GM10266 (cell line): ENCODE data around the gene SPATA12.

ENCODE experiments used
- DNase-seq: peaks from one replicate; pipeline ENCODE4 v3.0.0; 2012; ENCODE audit errors: extremely low spot score
- TF ChIP-seq, protein P1 (sequence below): IDR thresholded peaks from 2 replicates; pipeline ENCODE4 v1.5.1; 2012; ENCODE audit warnings: mild to moderate bottlenecking, low read depth; ENCODE audit not compliant: control insufficient read depth, insufficient read depth; ENCODE audit errors: missing control alignments

Gene SPATA12

DNA sequence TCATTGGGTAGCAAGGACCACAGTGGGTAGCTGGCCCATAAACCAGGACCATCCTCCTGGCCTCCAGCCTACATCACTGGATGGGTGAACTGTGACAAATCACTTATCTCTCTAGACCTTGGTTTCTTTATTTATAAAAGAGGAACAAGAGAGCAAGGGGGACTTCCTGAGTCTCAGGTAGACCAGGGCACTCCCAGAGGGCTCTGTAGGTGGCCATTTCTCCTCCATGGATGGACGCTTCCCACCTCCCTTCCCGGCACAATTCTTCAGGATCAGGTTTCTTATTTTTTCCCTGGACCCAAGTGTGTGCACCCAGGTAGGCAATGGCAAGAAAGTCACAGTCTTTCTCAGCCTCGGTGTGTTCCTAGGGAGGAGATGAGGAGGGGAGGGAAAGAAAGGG is 41.4 kb upstream of the SPATA12 start:
- peak; percentile 51 for DNase-seq
- TF ChIP-seq, protein P1, sequence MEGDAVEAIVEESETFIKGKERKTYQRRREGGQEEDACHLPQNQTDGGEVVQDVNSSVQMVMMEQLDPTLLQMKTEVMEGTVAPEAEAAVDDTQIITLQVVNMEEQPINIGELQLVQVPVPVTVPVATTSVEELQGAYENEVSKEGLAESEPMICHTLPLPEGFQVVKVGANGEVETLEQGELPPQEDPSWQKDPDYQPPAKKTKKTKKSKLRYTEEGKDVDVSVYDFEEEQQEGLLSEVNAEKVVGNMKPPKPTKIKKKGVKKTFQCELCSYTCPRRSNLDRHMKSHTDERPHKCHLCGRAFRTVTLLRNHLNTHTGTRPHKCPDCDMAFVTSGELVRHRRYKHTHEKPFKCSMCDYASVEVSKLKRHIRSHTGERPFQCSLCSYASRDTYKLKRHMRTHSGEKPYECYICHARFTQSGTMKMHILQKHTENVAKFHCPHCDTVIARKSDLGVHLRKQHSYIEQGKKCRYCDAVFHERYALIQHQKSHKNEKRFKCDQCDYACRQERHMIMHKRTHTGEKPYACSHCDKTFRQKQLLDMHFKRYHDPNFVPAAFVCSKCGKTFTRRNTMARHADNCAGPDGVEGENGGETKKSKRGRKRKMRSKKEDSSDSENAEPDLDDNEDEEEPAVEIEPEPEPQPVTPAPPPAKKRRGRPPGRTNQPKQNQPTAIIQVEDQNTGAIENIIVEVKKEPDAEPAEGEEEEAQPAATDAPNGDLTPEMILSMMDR = no peak

DNA sequence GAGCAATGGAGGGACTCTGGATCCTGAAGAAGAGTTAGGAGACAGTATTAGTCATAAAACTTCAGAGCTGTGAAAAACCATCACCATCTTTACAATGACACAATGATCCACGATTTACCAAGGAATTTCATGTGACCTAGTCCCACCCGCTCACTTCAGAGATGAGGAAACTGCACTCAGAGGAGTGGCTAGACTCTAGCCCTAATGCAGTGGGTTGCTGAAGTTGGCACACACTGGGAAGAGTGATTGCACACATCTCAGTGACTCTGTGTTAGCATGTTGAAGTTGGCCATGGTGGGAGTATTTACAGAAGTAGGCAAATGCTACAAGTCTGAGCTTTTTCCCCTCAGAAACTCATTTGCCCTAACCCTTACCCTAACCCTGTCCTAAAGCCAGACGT is 35.2 kb upstream of the SPATA12 start:
- TF ChIP-seq, protein P1 = no peak

DNA sequence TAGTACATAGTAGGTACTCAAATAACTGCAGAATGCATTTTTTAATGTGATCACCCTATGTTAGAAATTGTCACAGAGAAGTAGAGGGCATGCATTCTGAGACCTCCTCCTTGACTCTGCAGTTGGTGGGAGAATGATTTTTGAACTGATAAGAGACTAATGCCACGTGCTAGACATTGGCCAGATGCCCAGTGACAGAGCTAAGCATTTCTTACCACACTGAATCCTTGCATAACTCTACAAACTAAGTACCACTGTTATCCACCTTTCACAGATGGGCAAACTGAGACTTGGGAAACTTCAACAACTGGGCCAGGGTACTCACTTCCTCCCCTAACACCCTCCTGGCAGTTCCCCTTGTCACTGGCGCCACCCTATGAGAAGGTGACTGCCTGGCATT is 33.5 kb upstream of the SPATA12 start:
- DNase-seq = no peak
- TF ChIP-seq, protein P1 = no peak

More for the DNA sequence above, 35.2 kb upstream of the SPATA12 start:
- no peak for DNase-seq

DNA sequence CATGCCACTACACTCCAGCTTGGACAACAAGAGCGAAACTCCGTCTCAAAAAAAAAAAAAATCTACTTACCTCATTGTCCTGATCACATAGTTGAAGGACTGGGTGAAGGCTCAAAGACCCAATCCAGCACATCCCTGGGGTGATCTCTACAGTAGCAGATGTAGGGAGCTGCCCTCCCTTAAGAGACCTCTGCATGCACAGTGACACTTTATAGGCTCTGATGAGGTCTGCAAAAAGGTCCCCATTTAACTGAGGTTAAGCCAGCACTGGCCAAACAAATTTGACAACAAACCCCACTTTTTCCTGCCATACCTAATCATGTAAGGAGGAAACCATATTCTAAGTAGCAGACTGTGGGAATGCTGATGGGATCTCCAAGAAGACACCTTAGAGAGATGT is 31.1 kb upstream of the SPATA12 start:
- TF ChIP-seq, protein P1 = no peak
- DNase-seq = no peak

DNA sequence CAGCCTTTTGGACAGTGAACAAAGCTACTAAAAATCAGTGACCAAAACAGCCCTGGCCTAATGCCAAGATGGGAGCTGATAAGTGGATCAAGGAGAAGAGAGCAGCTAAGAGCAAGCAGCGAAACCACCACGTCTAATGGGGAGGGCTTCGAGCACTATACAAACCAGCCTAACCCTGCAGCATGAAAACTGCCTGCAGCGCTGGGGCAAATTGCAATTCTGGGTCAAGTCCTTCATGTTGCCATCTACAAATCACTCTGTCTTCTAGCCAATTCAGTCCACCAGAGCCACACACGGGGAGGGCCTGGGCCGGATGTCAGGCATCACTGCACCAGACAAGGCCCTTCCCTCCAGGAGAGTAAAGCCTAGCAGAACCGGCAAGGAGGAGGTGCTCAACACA is 30.5 kb upstream of the SPATA12 start:
- no peak for DNase-seq
- TF ChIP-seq, protein P1 = no peak

DNA sequence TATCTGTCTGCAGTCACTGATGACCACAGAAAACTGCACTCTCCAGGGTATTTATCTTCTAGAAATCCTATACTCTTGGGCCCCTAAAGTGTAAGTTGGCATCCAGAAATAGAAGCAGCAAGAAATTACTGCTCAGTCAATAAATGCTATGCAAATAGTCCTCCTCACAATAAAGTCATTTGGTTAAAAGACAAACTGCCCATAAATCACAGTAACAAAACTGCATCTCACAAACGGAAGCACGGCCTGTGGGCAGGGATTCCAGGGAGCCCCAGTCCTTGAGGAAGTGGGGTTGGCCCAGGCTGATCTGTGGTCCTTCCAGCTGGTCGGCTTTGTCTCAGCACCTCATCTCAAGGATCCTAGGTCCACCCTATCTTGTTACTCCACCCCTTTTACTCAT is 29.7 kb upstream of the SPATA12 start:
- no peak for DNase-seq
- TF ChIP-seq, protein P1 = no peak

DNA sequence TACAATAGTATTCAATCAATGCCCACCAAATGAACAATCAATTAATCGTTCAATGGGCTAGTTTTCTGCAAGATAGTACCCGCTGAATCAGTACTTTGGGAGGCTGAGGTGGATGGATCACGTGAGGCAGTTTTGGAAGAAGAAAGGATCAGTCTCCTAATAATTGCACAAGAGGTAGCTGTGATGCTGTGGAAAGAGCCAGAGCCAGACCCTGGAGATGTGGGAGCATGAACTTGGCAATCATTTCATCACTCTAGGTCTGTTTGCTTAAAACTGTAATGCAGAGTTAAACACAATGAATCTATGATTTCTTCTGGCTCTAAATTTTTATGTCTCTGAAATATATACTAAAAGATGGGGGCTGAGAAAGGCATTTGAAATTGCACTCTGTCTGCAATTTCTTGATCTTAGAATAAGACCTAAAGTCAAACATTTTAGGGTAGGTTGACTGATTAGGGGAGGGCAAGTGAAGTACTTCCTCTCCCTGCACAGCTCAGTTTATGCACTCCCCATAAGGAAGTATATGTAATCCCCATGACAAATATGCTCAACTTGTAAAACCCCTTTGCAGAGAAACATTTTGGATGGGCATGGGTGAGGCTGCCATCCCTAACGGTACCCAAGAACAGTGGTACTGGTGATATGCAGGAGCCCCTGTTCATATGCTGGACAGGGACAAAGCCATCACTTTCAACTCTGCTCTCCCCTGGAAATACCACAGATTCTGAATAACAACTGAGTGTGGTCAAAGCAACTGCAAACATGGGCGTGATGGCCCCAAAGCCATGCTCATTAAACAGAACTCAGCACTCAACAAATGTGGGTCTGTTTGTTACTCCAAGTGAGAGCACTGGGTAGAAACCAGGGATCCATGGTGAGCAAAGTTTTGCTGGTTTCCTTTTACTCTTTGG is 28.6 kb upstream of the SPATA12 start:
- TF ChIP-seq, protein P1 = no peak
- no peak for DNase-seq
